Coronary artery (tissue), 2 donors: ENCODE measurements around the gene PRKCE.
"Not testable (repeated sequence)": the region's sequence is repeated elsewhere in the genome, so short reads cannot be mapped to it uniquely, and the experiment has no call there.

Experiments
- DNase-seq: peaks from one replicate; pipeline ENCODE4 v3.0.0-alpha.2; 2017; ENCODE audit warnings: low spot score
- H3K27ac ChIP-seq, 2 donors: fragments of 200-600 bp; sonication (generic); one replicate each; pipeline ENCODE4 v1.5.1; 2016 to 2019
- H3K4me3 ChIP-seq: fragments of 200-600 bp; sonication (generic); 2 replicates; pipeline ENCODE4 v1.5.1; 2016; ENCODE audit warnings: mild to moderate bottlenecking, moderate library complexity
- CTCF ChIP-seq: fragments of 200-600 bp; sonication (generic); IDR thresholded peaks from one replicate; pipeline ENCODE4 v1.5.1; 2019; ENCODE audit warnings: antibody characterized with exemption

PRKCE gene

GRCh38 chr2:46200861-46201605 is 549.6 kb downstream of the PRKCE start:
- H3K4me3 ChIP-seq, result no peak overlapping the region
- no peak for DNase-seq
- no peak overlapping the region for H3K27ac ChIP-seq
- TF ChIP-seq CTCF, result no peak

GRCh38 chr2:46202453-46202852 is 551.0 kb downstream of the PRKCE start:
- no peak for TF ChIP-seq CTCF
- DNase-seq, result no peak
- H3K27ac ChIP-seq, result no peak overlapping the region
- no peak overlapping the region for H3K4me3 ChIP-seq

GRCh38 chr2:46202987-46203386 is 551.5 kb downstream of the PRKCE start:
- no peak overlapping the region for H3K4me3 ChIP-seq
- no peak for TF ChIP-seq CTCF
- H3K27ac ChIP-seq, result no peak overlapping the region
- no peak for DNase-seq

- DNase-seq, H3K4me3 ChIP-seq, H3K27ac ChIP-seq: not testable (repeated sequence)
These were observed 552.2 kb downstream of the PRKCE start for GRCh38 chr2:46203636-46204035.

- DNase-seq, result no peak
- H3K4me3 ChIP-seq, result no peak overlapping the region
- H3K27ac ChIP-seq, result no peak overlapping the region
- no peak for TF ChIP-seq CTCF
These were observed 556.1 kb downstream of the PRKCE start for GRCh38 chr2:46207591-46207990.

GRCh38 chr2:46208766-46209165 is 557.3 kb downstream of the PRKCE start:
- no peak for DNase-seq
- Histone ChIP-seq H3K4me3 (no peak overlapping the region), H3K27ac (no peak overlapping the region)
- TF ChIP-seq CTCF, result no peak

GRCh38 chr2:46210063-46210462 is 558.6 kb downstream of the PRKCE start:
- TF ChIP-seq CTCF, result no peak
- DNase-seq, result no peak
- Histone ChIP-seq H3K27ac (no peak overlapping the region), H3K4me3 (no peak overlapping the region)
